Stimulated activated CD8-positive, alpha-beta memory T cell treated with anti-CD3 and anti-CD28 coated beads, Interleukin-12 subunit alpha, Interleukin-12 subunit beta, amount 100 ng/mL, for 4 hours (primary cell): ENCODE data around the gene KRTAP3-2.

Source experiments
- DNase-seq: peaks from one replicate; pipeline ENCODE4 v3.0.0-alpha.2; 2020; ENCODE audit warnings: low read depth

Gene KRTAP3-2

GRCh38 chr17:40963838-40964237 lies 35.9 kb downstream of the KRTAP3-2 start:
- DNase-seq, result no peak

DNA sequence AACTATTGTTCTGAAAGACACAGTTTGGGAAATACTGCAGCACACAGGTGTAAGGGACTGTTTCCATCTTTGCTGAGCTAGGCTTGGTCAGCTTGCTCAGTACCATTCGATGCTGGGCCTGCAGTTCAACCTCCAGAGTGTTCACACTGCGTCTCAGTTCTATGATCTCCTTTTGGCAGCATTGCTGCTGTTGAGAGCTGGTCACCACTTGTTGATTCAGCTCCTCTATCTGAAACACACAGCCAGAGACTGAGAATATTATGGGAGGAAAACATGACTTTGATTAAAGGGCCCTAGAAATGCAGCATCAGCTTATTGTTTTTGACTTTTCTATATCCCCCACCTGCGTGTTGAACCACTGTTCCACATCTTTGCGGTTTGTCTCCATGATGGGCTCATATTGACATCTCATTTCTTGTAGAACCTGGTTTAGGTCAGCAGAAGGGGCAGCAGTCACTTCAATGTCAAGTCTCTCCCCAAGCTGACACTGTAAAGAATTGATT lies 37.6 kb downstream of the KRTAP3-2 start:
- no peak for DNase-seq

- DNase-seq, result no peak
These were observed 38.1 kb downstream of the KRTAP3-2 start for GRCh38 chr17:40961591-40961990.

DNA sequence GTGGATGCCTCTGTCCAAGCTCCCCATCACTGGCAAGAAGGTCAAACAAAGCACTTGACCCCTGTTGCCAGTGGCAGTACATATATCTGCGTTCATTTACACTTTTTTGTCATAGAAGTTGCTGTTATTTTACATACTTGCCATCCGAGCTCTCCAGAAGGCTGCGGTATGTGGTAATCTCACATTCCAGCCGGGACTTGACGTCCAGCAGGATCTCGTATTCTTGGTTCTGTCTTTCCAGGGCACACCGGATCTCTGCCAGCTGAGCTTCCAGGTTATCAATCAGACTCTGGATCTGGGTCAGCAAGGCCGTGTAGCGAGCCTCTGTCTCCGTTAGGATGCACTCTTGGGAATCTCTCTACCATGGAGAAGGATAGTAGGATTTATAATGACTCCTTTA lies 39.6 kb downstream of the KRTAP3-2 start:
- DNase-seq, result no peak

- DNase-seq, result no peak
These were observed 41.4 kb downstream of the KRTAP3-2 start for GRCh38 chr17:40958086-40958953.

DNA sequence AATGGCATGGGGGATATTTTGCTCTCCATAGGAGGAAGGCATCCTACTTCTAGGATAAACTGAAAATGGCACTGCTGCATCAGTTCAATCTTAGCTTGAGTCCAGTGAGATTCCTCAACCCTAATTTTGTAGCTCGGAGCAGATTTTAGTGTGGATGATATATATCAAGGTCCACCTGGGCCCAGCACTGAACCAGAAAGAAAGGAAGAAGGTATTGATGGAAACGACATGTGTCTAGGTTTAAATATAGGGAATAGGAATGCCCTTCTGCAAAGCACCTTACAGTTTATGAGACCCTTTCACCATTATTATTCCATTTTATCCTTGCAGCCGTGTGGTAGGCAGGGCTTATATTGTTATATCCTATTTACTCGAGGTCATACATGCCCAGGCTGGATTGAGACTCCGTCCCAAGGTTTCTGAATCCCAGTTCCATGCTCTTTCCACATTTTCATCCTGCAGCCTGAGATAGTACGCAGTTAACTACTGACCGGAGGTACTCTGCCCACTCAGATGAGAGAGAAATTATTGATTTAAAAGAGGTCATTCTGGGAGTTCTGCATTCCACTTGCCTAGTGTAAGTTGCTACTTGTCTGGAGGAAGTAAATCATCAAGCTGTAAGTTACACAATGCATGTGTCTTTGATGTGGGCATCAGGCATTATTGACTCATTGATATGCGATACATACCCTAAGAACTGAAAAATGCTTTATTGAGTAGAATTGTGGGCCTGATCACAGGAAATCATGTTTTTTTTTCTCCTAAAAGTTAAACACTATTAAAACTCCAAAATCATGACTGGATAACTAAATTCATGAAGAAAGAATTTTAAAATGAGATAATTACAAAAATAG lies 43.1 kb downstream of the KRTAP3-2 start:
- no peak for DNase-seq

DNA sequence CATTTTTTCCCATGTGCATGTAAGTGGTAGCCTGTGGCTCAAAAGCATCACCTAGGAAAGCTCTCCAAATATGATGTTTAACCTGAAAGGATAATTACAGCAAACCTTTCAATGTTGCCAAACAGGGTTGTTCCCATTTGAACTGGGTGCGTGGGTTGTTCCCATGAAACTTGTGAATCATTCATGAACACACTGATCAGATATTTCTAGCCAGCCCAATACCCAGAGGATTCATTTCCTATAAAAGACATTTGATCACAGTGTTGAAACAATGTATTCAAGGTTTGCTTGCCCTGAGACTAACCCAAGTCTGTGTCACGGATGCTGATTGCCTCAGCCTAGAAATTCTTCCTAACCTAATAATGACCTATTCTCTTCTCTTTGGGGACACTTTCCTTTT lies 45.8 kb downstream of the KRTAP3-2 start:
- DNase-seq, result no peak

- DNase-seq, result no peak
These were observed 47.0 kb downstream of the KRTAP3-2 start for GRCh38 chr17:40952661-40953060.

- DNase-seq, result no peak
These were observed 47.6 kb downstream of the KRTAP3-2 start for GRCh38 chr17:40952154-40952553.

- no peak for DNase-seq
These were observed 48.6 kb downstream of the KRTAP3-2 start for GRCh38 chr17:40951011-40951622.

DNA sequence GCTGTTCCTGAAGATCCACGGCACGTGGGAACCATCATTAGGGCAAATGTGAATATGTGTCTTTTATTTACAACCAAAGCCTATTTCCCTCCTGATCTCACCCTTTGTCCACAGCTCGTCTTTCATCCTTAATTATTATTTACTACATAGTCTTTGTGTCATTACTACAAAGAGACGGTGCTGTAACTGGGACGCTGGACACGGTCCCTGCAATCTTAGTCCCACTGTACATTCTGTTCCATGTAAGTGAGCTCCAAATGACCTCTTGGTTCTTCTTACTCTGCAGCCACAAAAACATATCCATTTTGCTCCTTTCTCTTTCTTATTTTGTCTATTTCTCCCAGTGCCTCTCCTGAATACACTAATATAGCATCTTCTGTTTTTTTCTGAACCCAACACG lies 49.5 kb downstream of the KRTAP3-2 start:
- no peak for DNase-seq

DNA sequence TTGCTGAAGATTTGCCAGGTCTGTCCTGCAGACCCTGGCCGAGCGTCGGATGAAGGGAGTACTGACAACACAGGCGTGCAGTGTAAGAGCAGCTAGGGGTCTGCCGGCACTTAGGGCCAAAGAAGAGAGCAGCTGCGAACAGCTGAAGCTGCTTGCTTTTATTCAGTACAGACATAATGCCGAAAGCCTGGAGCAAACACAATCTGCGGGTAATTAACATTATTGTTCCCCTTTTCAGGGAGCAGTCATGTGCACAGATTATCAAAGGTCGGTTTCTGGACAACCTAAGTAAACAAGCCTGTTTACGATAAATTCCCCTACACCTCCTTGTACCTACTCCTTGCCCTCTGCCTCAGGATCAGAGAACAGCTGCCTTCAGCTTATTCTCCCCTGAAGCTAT lies 50.3 kb downstream of the KRTAP3-2 start:
- no peak for DNase-seq
